Pancreas (tissue), 10 donors: ENCODE results near the gene CACNB1. TPM values are rescaled to one million over a fixed set of nuclear protein-coding genes. Genes with fewer than 3 reads are reported as not detected.

Source experiments
- ATAC-seq, 4 donors: fragments of 200-7000 bp; cut with Tn5 transposase; one replicate each; pipeline versions ENCODE4 v1.8.0 to v1.9.1; 2020; ENCODE audit warnings: mild to moderate bottlenecking in 4 of 4, moderate library complexity in 4 of 4
- DNase-seq, 6 donors: peaks; one replicate each; pipeline ENCODE4 v3.0.0-alpha.2; 2020
- FAIRE-seq: peaks from 2 replicates; lab custom pipeline; 2012; peaks lifted over from hg19 to GRCh38; lab: Jason Lieb, UNC
- H3K27ac ChIP-seq, 4 donors: fragments of 200-600 bp; sonication (generic); 1 replicate in 3 of 4; 2 replicates in 1 of 4; pipeline versions ENCODE4 v1.5.0 to v1.8.0; 2020
- H3K27me3 ChIP-seq, 4 donors: fragments of 200-600 bp; one replicate each; pipeline ENCODE4 v1.8.0; 2021
- H3K36me3 ChIP-seq, 3 donors: fragments of 200-600 bp; sonication (generic) in 1 of 3; one replicate each; pipeline versions ENCODE4 v1.5.0 to v1.8.0; 2020 to 2021
- H3K4me1 ChIP-seq, 3 donors: fragments of 200-600 bp; one replicate each; pipeline ENCODE4 v1.8.0; 2021
- H3K4me3 ChIP-seq, 4 donors: fragments of 200-600 bp; sonication (generic) in 2 of 4; one replicate each; pipeline versions ENCODE4 v1.5.0 to v1.8.0; 2020 to 2021
- H3K9me3 ChIP-seq, 4 donors: fragments of 200-600 bp; one replicate each; pipeline ENCODE4 v1.8.0; 2021
- CTCF ChIP-seq, 4 donors: fragments of 200-600 bp; sonication (generic) in 3 of 4; IDR thresholded peaks; one replicate each; pipeline versions ENCODE4 v1.5.0 to v1.8.0; 2021; ENCODE audit warnings: antibody characterized with exemption in 4 of 4
- WGBS, 2 donors: extraction: QIAGEN DNeasy Blood & Tissue Kit; methylation state at CpG; one replicate each; pipeline ENCODE4 v1.1.7; 2013; 5-methylcytosine and 5-hydroxymethylcytosine counted together
- intact Hi-C, 3 donors: fragments of 100-400 bp; cut with DNase I; formaldehyde crosslinking; loops; one replicate each; pipeline versions ENCODE4 v1.11.1 to v1.14.2; 2022
- polyA plus RNA-seq, 2 donors: library from polyadenylated mRNA; stranded (reverse); fragments of 200-250 nt; gene quantifications; one replicate each; pipeline ENCODE4 v1.2.3, GENCODE V29; 2013
- total RNA-seq, 6 donors: library from RNA; stranded (reverse); fragmentation: NEBNext Ultra II Directional in 4 of 6; extraction: Animal tissue kit (Norgen Biotek cat#: 25700) in 4 of 6; gene quantifications; one replicate each; pipeline versions ENCODE4 v1.2.1 to v1.2.4, GENCODE V29; 2021 to 2023
- donor health status: healthy with polysubstance abuse.
- donor health status: DM: no; HTN: no; CAD: no; lungs with moderate emphysema.
- donor health status: DM: no; HTN: no; CAD: no.
- donor health status: control.
- donor health status: control.
- donor health status: Bipolar disorder and iron deficiency.
- donor health status: DM: yes; HTN: yes; CAD: no.
- donor health status: DM: no; HTN: no; CAD: no.
- donor health status: DM: no; HTN: no; CAD: no.
- donor health status: DM: yes; HTN: yes; CAD: no.

CACNB1 gene
- total and polyA plus RNA-seq, 8 donors = 1.8 to 6.8 (median 2.9) TPM

GRCh38 chr17:39219647-39220154 is 22.2 kb upstream of the CACNB1 start:
- WGBS, 2 donors = 49 to 60% methylated on average over 8 of the region's 8 CpGs
- Histone ChIP-seq H3K27ac (no peak overlapping the region), H3K9me3 (no peaks in the 10 kb centered on the region), H3K36me3 (no peaks in the 10 kb centered on the region), H3K27me3 (no peaks in the 10 kb centered on the region), H3K4me3 (no peak overlapping the region), H3K4me1 (no peaks in the 10 kb centered on the region)
- TF ChIP-seq CTCF (IDR thresholded peaks at IDR 0.05) = no peak
- ATAC-seq (no peak), DNase-seq (peak in 1 of 6 donors; percentile 30), FAIRE-seq (no peak)
- intact Hi-C loops = no loop called here

DNA sequence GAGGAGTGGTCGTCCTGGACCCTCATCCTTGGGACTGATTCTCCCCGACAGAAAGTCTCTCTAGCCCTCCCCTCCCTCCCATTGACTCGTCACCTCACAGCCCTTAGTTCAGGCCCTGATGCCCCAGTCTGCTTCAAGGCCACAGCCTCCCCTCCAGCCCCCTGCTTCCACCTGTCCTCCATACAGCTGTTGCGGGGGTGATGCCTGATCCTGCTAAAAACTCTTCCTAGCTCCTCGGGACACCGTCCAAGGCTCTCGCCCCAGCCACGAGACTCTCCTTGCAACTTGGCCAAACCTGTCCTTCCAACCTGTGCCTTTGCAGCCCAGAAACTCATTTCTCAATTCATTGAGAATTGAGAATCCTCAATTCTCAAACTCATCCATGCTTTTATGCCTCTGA is 21.4 kb upstream of the CACNB1 start:
- 52 to 59% methylated on average over 8 of the region's 8 CpGs for WGBS, 2 donors
- Histone ChIP-seq H3K4me1 (no peaks in the 10 kb centered on the region), H3K4me3 (no peak overlapping the region), H3K27me3 (no peaks in the 10 kb centered on the region), H3K9me3 (no peaks in the 10 kb centered on the region), H3K27ac (no peak overlapping the region), H3K36me3 (no peaks in the 10 kb centered on the region)
- FAIRE-seq (no peak), ATAC-seq (no peak), DNase-seq (peak in 1 of 6 donors; percentile 30)
- no peak for TF ChIP-seq CTCF (IDR thresholded peaks at IDR 0.05)
- intact Hi-C loops = no loop called here

GRCh38 chr17:39217734-39218369 is 20.4 kb upstream of the CACNB1 start:
- FAIRE-seq (no peak), DNase-seq (peak in 1 of 6 donors; percentile 27), ATAC-seq (no peak)
- Histone ChIP-seq H3K9me3 (no peaks in the 10 kb centered on the region), H3K4me1 (no peaks in the 10 kb centered on the region), H3K4me3 (no peak overlapping the region), H3K27ac (no peak overlapping the region), H3K36me3 (no peaks in the 10 kb centered on the region), H3K27me3 (no peaks in the 10 kb centered on the region)
- TF ChIP-seq CTCF (IDR thresholded peaks at IDR 0.05) = no peak
- 16 to 19% methylated on average over 24 of the region's 24 CpGs for WGBS, 2 donors
- intact Hi-C loops = no loop called here

GRCh38 chr17:39213852-39214251 is 16.4 kb upstream of the CACNB1 start:
- Histone ChIP-seq H3K4me1 (no peaks in the 10 kb centered on the region), H3K27ac (no peak overlapping the region), H3K9me3 (no peaks in the 10 kb centered on the region), H3K27me3 (no peaks in the 10 kb centered on the region), H3K36me3 (no peaks in the 10 kb centered on the region), H3K4me3 (no peak overlapping the region)
- ATAC-seq (peak in 2 of 4 donors; percentile 37 to 39), FAIRE-seq (no peak), DNase-seq (no peak)
- TF ChIP-seq CTCF (IDR thresholded peaks at IDR 0.05) = no peak
- WGBS, 2 donors = 67 to 70% methylated on average over 9 of the region's 9 CpGs
- intact Hi-C loops = no loop called here

- Histone ChIP-seq H3K4me1 (no peaks in the 10 kb centered on the region), H3K27me3 (no peaks in the 10 kb centered on the region), H3K27ac (no peak overlapping the region), H3K4me3 (no peak overlapping the region), H3K9me3 (no peaks in the 10 kb centered on the region), H3K36me3 (no peaks in the 10 kb centered on the region)
- FAIRE-seq (no peak), ATAC-seq (peak in 2 of 4 donors; percentile 34 to 40), DNase-seq (peak in 1 of 6 donors; percentile 54)
- 45 to 50% methylated on average over 16 of the region's 16 CpGs for whole genome bisulfite sequencing, 2 donors
- intact Hi-C loops = no loop called here
- no peak for TF ChIP-seq CTCF (IDR thresholded peaks at IDR 0.05)
Measured at GRCh38 chr17:39212841-39213480, 15.5 kb upstream of the CACNB1 start.
